Prostate gland (tissue), 2 donors: ENCODE measurements around the gene NET1. TPM values are rescaled to one million over a fixed set of nuclear protein-coding genes. Genes with fewer than 3 reads are reported as not detected.

ENCODE experiments used
- DNase-seq: peaks from one replicate; pipeline ENCODE4 v3.0.0-alpha.2; 2019; ENCODE audit warnings: low spot score
- H3K27ac ChIP-seq, 2 donors: fragments of 200-600 bp; sonication (generic); 2 replicates each; pipeline ENCODE4 v1.5.1; 2017 to 2019
- H3K27me3 ChIP-seq: fragments of 200-600 bp; sonication (generic); replicated peaks from 2 replicates; pipeline ENCODE4 v1.5.1; 2019; ENCODE audit not compliant: insufficient read depth
- H3K36me3 ChIP-seq, 2 donors: fragments of 200-600 bp; sonication (generic); 1 replicate in 1 of 2; 2 replicates in 1 of 2; pipeline versions ENCODE4 v1.5.1 to v1.8.1; 2017 to 2019
- H3K4me1 ChIP-seq: fragments of 200-600 bp; sonication (generic); replicated peaks from 2 replicates; pipeline ENCODE4 v1.5.1; 2019
- H3K4me3 ChIP-seq, 2 donors: fragments of 200-600 bp; sonication (generic); 2 replicates each; pipeline ENCODE4 v1.5.1; 2017 to 2019
- H3K9me3 ChIP-seq: fragments of 200-600 bp; sonication (generic); 2 replicates; pipeline ENCODE4 v1.5.1; 2017
- CTCF ChIP-seq, 4 experiments: fragments of 200-600 bp in 2 of 4; fragments of 450-650 bp in 2 of 4; sonication (generic) in 2 of 4; IDR thresholded peaks; 1 replicate in 3 of 4; 2 replicates in 1 of 4; pipeline ENCODE4 v1.5.1; 2016 to 2019; ENCODE audit warnings: antibody characterized with exemption in 4 of 4, mild to moderate bottlenecking in 2 of 4, moderate library complexity in 2 of 4
- POLR2A ChIP-seq: fragments of 450-650 bp; IDR thresholded peaks from one replicate; pipeline ENCODE4 v1.6.1; 2016; ENCODE audit warnings: antibody characterized with exemption, mild to moderate bottlenecking
- POLR2AphosphoS5 ChIP-seq: sonication (generic); formaldehyde crosslinking; IDR thresholded peaks from one replicate; pipeline ENCODE4 v1.6.1; 2017; ENCODE audit warnings: antibody characterized with exemption
- WGBS: methylation state at CpG from one replicate; pipeline ENCODE4 v1.1.5; 2018; 5-methylcytosine and 5-hydroxymethylcytosine counted together
- intact Hi-C: fragments of 100-400 bp; cut with DNase I; formaldehyde crosslinking; loops from one replicate; pipeline ENCODE4 v1.14.2; 2022
- total RNA-seq, 2 donors: library from RNA; depleted of rRNA; stranded (reverse); fragments of >200 nt; gene quantifications; one replicate each; pipeline ENCODE4 v1.1.0, GENCODE V29; 2016

NET1 gene
- total RNA-seq, 2 donors from 2014 or later = 55.6 to 77.6 TPM

GRCh38 chr10:5476918-5477525 lies 64.7 kb downstream of the NET1 start:
- Histone ChIP-seq H3K4me3 (no peak overlapping the region), H3K36me3 (no peaks in the 10 kb centered on the region), H3K9me3 (no peaks in the 10 kb centered on the region), H3K27ac (no peak overlapping the region), H3K4me1 (no peaks in the 10 kb centered on the region), H3K27me3 (no peaks in the 10 kb centered on the region)
- no peak for TF ChIP-seq POLR2AphosphoS5
- no peak for TF ChIP-seq POLR2A
- no peak for TF ChIP-seq CTCF (IDR thresholded peaks at IDR 0.05)
- intact Hi-C loops = no loop called here
- WGBS = 90% methylated on average over 13 of the region's 13 CpGs
- DNase-seq = no peak

GRCh38 chr10:5477948-5478693 lies 65.8 kb downstream of the NET1 start:
- Histone ChIP-seq H3K4me3 (no peak overlapping the region), H3K9me3 (no peaks in the 10 kb centered on the region), H3K27ac (no peak overlapping the region), H3K36me3 (no peaks in the 10 kb centered on the region), H3K27me3 (no peaks in the 10 kb centered on the region), H3K4me1 (no peaks in the 10 kb centered on the region)
- no peak for TF ChIP-seq POLR2A
- no peak for TF ChIP-seq CTCF (IDR thresholded peaks at IDR 0.05)
- TF ChIP-seq POLR2AphosphoS5 = no peak
- WGBS = 94% methylated on average over 11 of the region's 11 CpGs
- intact Hi-C loops = no loop called here
- no peak for DNase-seq

GRCh38 chr10:5478694-5479305 lies 66.4 kb downstream of the NET1 start:
- H3K9me3 ChIP-seq = no peaks in the 10 kb centered on the region
- 87% methylated on average over 18 of the region's 18 CpGs for WGBS
- no peaks in the 10 kb centered on the region for H3K4me1 ChIP-seq
- no peak overlapping the region for H3K4me3 ChIP-seq
- H3K27me3 ChIP-seq = no peaks in the 10 kb centered on the region
- DNase-seq = no peak
- TF ChIP-seq POLR2AphosphoS5 (no peak), CTCF (IDR thresholded peaks at IDR 0.05) (no peak), POLR2A (no peak)
- H3K27ac ChIP-seq = no peak overlapping the region
- intact Hi-C loops = no loop called here
- no peaks in the 10 kb centered on the region for H3K36me3 ChIP-seq

GRCh38 chr10:5479481-5480161 lies 67.3 kb downstream of the NET1 start:
- Histone ChIP-seq H3K4me3 (no peak overlapping the region), H3K36me3 (no peaks in the 10 kb centered on the region), H3K27me3 (no peaks in the 10 kb centered on the region), H3K27ac (no peak overlapping the region), H3K9me3 (no peaks in the 10 kb centered on the region), H3K4me1 (no peaks in the 10 kb centered on the region)
- intact Hi-C loops = no loop called here
- no peak for TF ChIP-seq POLR2A
- no peak for TF ChIP-seq POLR2AphosphoS5
- TF ChIP-seq CTCF (IDR thresholded peaks at IDR 0.05) = no peak
- 91% methylated on average over 14 of the region's 14 CpGs for WGBS
- DNase-seq = no peak
